SK-N-SH treated with all-trans-retinoic acid at 6 μM for 48 hours (cell line): ENCODE results near the gene GIN1.

Source experiments
- ATAC-seq: fragments of 200-7000 bp; cut with Tn5 transposase; 3 replicates; pipeline ENCODE4 v1.9.1; 2020; ENCODE audit warnings: mild to moderate bottlenecking, moderate library complexity
- ARNTL ChIP-seq: fragments of 450-650 bp; formaldehyde crosslinking; IDR thresholded peaks from 2 replicates; pipeline ENCODE4 v1.5.0; 2020; ENCODE audit warnings: low read depth, mild to moderate bottlenecking, moderate library complexity, borderline replicate concordance
- BACH2 ChIP-seq: fragments of 250-450 bp; sonication (Bioruptor Pico); IDR thresholded peaks from 2 replicates; pipeline ENCODE4 v1.9.0; 2021; ENCODE audit warnings: mild to moderate bottlenecking, borderline replicate concordance
- CREB5 ChIP-seq: fragments of 250-450 bp; sonication (Bioruptor Pico); IDR thresholded peaks from 2 replicates; pipeline ENCODE4 v1.5.1; 2020; ENCODE audit warnings: low read depth, mild to moderate bottlenecking, moderate library complexity
- CSDC2 ChIP-seq: fragments of 250-450 bp; sonication (Bioruptor Pico); IDR thresholded peaks from 2 replicates; pipeline ENCODE4 v1.5.0; 2020; ENCODE audit warnings: mild to moderate bottlenecking, moderate library complexity
- ESRRG ChIP-seq: fragments of 250-450 bp; sonication (Bioruptor Pico); IDR thresholded peaks from 2 replicates; pipeline ENCODE4 v1.6.1; 2021; ENCODE audit warnings: mild to moderate bottlenecking
- GLIS3 ChIP-seq: fragments of 250-450 bp; sonication (Bioruptor Pico); IDR thresholded peaks from 2 replicates; pipeline ENCODE4 v1.5.0; 2020; ENCODE audit warnings: mild to moderate bottlenecking, moderate library complexity
- ISL1 ChIP-seq: fragments of 250-450 bp; sonication (Bioruptor Pico); IDR thresholded peaks from 2 replicates; pipeline ENCODE4 v2.1.2; 2022; ENCODE audit warnings: mild to moderate bottlenecking, moderate library complexity
- OSR1 ChIP-seq: fragments of 250-450 bp; sonication (Bioruptor Pico); IDR thresholded peaks from 2 replicates; pipeline ENCODE4 v1.8.0; 2022; ENCODE audit warnings: moderate library complexity, mild to moderate bottlenecking, inconsistent platforms
- POU6F1 ChIP-seq: fragments of 250-450 bp; sonication (Bioruptor Pico); IDR thresholded peaks from 2 replicates; pipeline ENCODE4 v1.8.0; 2021; ENCODE audit warnings: low read depth, mild to moderate bottlenecking, moderate library complexity, borderline replicate concordance
- PPARA ChIP-seq: fragments of 250-450 bp; sonication (Bioruptor Pico); IDR thresholded peaks from 2 replicates; pipeline ENCODE4 v1.5.0; 2020; ENCODE audit warnings: mild to moderate bottlenecking, borderline replicate concordance
- SNAI2 ChIP-seq: fragments of 250-450 bp; sonication (Bioruptor Pico); IDR thresholded peaks from 2 replicates; pipeline ENCODE4 v1.5.0; 2020; ENCODE audit warnings: mild to moderate bottlenecking, moderate library complexity
- TCF4 ChIP-seq: fragments of 250-450 bp; sonication (Bioruptor Pico); IDR thresholded peaks from 2 replicates; pipeline ENCODE4 v1.8.0; 2021; ENCODE audit warnings: mild to moderate bottlenecking, moderate library complexity, borderline replicate concordance
- TOX ChIP-seq: fragments of 250-450 bp; sonication (Bioruptor Pico); IDR thresholded peaks from 2 replicates; pipeline ENCODE4 v1.8.0; 2021; ENCODE audit warnings: mild to moderate bottlenecking, moderate library complexity, borderline replicate concordance
- ZFP3 ChIP-seq: fragments of 250-450 bp; sonication (Bioruptor Pico); IDR thresholded peaks from 2 replicates; pipeline ENCODE4 v1.5.0; 2020; ENCODE audit warnings: mild to moderate bottlenecking, moderate library complexity
- ZFP30 ChIP-seq: fragments of 450-650 bp; formaldehyde crosslinking; IDR thresholded peaks from 2 replicates; pipeline ENCODE4 v1.5.0; 2022; ENCODE audit warnings: mild to moderate bottlenecking, moderate library complexity
- ZNF565 ChIP-seq: fragments of 450-650 bp; formaldehyde crosslinking; conservative IDR thresholded peaks from 2 replicates; pipeline ENCODE4 v1.5.0; 2020; ENCODE audit warnings: low read depth, mild to moderate bottlenecking, moderate library complexity
- ZNF70 ChIP-seq: fragments of 450-650 bp; formaldehyde crosslinking; IDR thresholded peaks from 2 replicates; pipeline ENCODE4 v1.5.0; 2020; ENCODE audit warnings: mild to moderate bottlenecking, moderate library complexity
- ZNF8 ChIP-seq: fragments of 450-650 bp; formaldehyde crosslinking; IDR thresholded peaks from 2 replicates; pipeline ENCODE4 v1.5.0; 2020; ENCODE audit warnings: mild to moderate bottlenecking, moderate library complexity
- TF ChIP-seq, protein P1 (sequence below): fragments of 250-450 bp; sonication (Bioruptor Pico); IDR thresholded peaks from 2 replicates; pipeline ENCODE4 v1.5.1; 2021; ENCODE audit warnings: mild to moderate bottlenecking, moderate library complexity
- TF ChIP-seq, protein P2 (sequence below): fragments of 250-450 bp; sonication (Bioruptor Pico); IDR thresholded peaks from 2 replicates; pipeline ENCODE4 v1.8.0; 2020; ENCODE audit warnings: mild to moderate bottlenecking, moderate library complexity, borderline replicate concordance

The GIN1 gene

GRCh38 chr5:103119070-103119764, 721 bp downstream of the GIN1 start:
- TF ChIP-seq PPARA, result no peak
- TF ChIP-seq ZFP3 (CRISPR knock-in tag), result no peak
- TF ChIP-seq BACH2 (CRISPR knock-in tag), result no peak
- no peak for TF ChIP-seq ZNF8 (CRISPR knock-in tag)
- no peak for TF ChIP-seq ESRRG
- TF ChIP-seq, protein P1, sequence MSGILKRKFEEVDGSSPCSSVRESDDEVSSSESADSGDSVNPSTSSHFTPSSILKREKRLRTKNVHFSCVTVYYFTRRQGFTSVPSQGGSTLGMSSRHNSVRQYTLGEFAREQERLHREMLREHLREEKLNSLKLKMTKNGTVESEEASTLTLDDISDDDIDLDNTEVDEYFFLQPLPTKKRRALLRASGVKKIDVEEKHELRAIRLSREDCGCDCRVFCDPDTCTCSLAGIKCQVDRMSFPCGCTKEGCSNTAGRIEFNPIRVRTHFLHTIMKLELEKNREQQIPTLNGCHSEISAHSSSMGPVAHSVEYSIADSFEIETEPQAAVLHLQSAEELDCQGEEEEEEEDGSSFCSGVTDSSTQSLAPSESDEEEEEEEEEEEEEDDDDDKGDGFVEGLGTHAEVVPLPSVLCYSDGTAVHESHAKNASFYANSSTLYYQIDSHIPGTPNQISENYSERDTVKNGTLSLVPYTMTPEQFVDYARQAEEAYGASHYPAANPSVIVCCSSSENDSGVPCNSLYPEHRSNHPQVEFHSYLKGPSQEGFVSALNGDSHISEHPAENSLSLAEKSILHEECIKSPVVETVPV, result no peak
- TF ChIP-seq TCF4, result no peak
- TF ChIP-seq, protein P2, sequence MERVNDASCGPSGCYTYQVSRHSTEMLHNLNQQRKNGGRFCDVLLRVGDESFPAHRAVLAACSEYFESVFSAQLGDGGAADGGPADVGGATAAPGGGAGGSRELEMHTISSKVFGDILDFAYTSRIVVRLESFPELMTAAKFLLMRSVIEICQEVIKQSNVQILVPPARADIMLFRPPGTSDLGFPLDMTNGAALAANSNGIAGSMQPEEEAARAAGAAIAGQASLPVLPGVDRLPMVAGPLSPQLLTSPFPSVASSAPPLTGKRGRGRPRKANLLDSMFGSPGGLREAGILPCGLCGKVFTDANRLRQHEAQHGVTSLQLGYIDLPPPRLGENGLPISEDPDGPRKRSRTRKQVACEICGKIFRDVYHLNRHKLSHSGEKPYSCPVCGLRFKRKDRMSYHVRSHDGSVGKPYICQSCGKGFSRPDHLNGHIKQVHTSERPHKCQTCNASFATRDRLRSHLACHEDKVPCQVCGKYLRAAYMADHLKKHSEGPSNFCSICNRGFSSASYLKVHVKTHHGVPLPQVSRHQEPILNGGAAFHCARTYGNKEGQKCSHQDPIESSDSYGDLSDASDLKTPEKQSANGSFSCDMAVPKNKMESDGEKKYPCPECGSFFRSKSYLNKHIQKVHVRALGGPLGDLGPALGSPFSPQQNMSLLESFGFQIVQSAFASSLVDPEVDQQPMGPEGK (CRISPR knock-in tag), result no peak
- no peak for TF ChIP-seq CREB5 (CRISPR knock-in tag)
- TF ChIP-seq OSR1 (CRISPR knock-in tag), result no peak
- TF ChIP-seq POU6F1, result no peak
- TF ChIP-seq TOX (CRISPR knock-in tag), result no peak
- no peak for TF ChIP-seq ARNTL (CRISPR knock-in tag)
- TF ChIP-seq ISL1 (CRISPR knock-in tag), result no peak
- no peak for ATAC-seq

DNA sequence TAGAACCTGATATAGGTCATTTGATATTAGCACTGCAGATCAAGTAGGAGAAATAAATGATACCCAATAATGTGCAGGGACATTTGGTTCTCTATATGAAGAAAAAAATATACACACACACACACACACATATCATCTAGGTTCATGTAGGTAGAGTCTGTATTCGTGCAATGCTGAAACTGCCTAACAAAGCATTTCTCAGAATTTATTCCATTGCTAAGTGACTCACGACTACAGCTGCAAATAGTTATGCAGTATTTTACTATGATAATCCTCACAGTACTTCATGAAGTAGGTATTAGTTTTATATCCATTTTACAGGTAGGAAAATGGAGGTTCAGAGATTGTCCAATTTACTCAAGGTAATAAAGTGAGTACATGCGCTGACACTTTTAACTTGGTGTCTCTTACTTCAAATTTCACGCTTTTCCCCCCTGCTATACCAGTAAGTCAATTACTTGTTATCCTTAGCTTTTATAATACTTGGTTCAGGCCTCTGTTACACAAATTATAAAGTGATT, 2.4 kb downstream of the GIN1 start:
- TF ChIP-seq ISL1 (CRISPR knock-in tag) (no peak), CSDC2 (no peak), SNAI2 (no peak), BACH2 (CRISPR knock-in tag) (no peak), ESRRG (no peak), ZNF70 (CRISPR knock-in tag) (no peak), POU6F1 (no peak)
- ATAC-seq, result no peak

DNA sequence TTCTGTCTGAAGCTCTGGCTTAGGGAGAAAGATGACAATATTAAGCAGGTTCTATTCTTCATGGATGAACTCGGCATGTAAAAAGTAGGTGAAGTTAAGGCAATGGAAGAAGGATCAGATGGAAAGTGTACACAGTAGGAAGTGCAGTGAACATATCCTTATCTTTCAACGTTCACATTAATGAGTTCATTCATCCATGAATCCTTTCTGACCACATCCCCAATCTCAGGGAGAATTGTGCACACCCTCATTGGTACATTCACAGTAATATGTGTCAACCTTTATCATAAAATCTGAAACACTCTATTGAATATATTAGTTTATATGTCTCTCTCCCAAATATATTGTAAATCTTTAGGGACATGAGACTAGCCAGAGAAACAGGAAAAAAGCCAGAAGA, 5.5 kb downstream of the GIN1 start:
- ATAC-seq, result no peak
- TF ChIP-seq ZNF70 (CRISPR knock-in tag) (no peak), TCF4 (no peak), OSR1 (CRISPR knock-in tag) (no peak), ZFP3 (CRISPR knock-in tag) (no peak), ARNTL (CRISPR knock-in tag) (no peak), BACH2 (CRISPR knock-in tag) (no peak), GLIS3 (CRISPR knock-in tag) (no peak), PPARA (no peak), ZFP30 (CRISPR knock-in tag) (no peak), ESRRG (no peak), POU6F1 (no peak), ZNF565 (no peak), CREB5 (CRISPR knock-in tag) (no peak), SNAI2 (no peak), CSDC2 (no peak), ZNF8 (CRISPR knock-in tag) (no peak)
- TF ChIP-seq, protein P1, result no peak
